ENCODE data around the gene MARVELD2.
A peak's percentile ranks its signal among the peaks of the same experiment; 100 is the strongest.
"Not testable (repeated sequence)": the region's sequence is repeated elsewhere in the genome, so short reads cannot be mapped to it uniquely, and the experiment has no call there.

MARVELD2 gene

DNA sequence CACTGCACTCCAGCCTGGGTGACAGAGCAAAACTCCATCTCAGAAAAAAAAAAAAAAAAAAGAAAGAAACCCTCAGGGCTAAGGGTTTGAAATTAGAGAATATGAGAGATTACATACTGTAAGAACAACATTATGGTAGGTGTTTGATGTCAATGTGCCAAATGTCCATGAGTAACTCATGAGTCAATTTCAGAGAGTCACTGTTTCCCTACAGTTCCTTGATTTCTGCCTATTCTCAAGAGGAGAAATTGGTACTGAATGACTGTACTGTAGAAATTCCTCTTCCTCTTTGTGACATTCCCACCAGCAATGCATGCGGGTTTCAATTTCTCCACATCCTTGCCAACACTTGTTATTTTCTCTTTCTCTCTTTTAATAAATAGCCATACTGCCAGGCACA lies 35.2 kb downstream of the MARVELD2 start:
- DNase-seq = no peak

DNA sequence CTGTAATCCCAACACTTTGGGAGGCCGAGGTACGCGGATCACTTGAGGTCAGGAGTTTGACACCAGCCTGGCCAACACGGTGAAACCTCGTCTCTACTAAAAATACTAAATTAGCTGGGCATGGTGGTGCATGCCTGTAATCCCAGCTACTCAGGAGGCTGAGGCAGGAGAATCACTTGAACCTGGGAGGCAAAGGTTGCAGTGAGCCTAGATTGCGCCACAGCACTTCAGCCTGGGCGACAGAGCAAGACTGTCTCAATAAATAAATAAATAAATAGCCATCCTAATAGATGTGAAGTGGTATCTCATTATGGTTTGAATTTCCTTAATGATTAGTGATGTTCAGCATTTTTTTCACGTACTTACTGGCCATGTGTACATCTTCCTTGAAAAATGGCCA lies 35.6 kb downstream of the MARVELD2 start:
- DNase-seq = not testable (repeated sequence)

DNA sequence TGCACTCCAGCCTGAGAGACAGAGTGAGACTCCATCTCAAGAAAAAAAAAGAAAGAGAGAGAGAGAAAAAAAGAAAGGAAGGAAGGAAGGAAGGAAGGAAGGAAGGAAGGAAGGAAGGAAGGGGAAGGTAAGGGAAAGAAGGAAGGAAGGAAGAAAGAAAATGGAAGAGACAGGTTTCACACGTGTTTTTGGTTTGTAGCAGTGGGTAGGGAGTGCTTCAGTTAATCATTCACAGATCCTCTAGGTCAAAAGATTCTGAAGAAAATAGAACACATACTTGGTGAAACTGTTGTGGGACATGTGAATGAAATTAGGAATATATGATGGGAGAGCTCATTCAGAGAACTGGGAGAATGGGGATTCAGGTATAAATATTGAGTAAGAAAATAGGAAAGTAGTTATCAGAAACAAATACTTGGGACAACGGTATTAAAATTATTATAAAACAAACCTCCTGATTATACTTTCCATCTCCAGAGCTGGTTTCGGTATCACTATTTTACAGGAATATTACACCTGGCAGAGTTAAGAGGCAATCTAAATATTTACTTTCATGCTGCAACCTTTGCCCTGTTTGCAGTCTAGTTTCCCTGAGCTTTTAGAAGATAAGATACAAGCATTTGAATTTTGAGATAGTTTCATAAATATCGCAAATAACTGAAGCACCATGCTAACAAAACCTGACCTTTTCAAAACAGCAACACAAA lies 37.2 kb downstream of the MARVELD2 start:
- DNase-seq = no peak

DNA sequence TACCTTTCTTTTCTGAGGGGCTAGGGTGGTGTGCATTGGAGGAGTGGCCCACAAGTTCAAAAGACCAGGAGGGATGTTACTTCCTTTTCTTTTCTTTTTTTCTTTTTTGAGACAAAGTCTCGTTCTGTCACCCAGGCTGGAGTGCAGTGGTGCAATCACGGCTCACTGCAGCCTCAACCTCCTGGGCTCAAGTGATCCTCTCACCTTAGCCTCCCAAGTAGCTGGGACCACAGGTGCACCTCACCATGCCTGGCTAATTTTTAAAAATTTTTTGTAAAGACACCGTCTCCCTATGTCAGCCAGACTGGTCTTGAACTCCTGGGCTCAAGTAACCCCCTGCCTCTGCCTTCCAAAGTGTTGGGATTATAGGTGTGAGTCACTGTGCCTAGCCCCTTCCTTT lies 38.6 kb downstream of the MARVELD2 start:
- DNase-seq = not testable (repeated sequence)

DNA sequence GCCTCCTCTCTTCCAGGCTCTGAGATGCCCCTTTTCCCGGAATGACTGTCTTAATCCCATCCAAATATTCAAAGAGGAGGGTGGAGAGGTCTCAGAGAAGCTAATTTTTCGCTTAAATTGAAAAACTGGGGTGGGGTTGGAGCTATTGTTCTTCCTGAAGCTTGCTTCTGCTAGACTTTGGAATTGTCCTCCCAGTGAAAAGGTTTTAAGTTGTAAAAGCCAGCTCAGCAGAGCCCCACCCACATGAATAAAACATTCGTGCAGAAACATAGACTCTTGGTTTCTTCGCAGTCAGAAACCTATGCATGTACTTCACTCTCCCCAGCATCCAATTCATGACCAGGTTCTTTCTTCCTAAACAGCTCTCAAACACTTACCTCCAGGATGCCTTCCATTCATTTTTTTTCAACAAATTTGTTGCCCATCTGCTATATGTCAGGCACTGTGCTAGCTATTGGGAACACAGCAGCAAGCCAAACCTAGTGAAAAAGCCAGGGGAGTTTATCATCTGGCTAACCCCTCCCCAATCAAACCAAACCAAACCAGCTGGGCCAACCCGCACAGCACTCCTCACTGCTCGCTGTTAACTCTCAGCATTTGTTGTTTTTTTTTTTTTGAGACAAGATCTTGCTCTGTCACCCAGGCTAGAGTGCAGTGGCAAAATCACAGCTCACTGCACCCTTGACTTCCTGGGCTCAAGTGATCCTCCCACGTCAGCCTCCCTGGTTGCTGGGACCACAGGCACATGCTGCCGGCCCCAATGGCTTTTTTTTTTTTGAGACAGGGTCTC lies 39.7 kb downstream of the MARVELD2 start:
- DNase-seq = no peak

DNA sequence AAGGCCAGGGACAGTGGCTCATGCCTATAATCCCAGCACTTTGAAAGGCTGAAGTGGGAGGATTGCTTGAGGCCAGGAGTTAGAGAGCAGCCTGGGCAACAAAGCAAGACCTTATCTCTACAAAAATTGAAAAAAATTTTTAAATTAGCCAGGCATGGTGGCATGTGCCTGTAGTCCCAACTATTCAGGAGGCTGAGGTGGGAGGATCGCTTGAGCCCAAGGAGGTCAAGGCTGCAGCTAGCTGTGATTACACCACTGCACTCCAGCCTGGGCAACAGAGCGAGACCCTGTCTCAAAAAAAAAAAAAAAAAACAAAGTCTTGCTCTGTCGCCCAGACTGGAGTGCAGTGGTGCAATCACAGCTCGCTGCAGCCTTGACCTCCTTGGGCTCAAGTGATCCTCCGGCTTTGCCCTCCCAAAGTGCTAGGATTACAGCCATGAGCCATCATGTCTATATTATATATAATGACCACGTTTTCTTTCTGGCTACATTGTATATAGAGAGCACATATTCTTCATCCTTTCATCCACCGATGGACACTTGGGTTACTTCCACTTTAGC lies 40.6 kb downstream of the MARVELD2 start:
- not testable (repeated sequence) for DNase-seq

DNA sequence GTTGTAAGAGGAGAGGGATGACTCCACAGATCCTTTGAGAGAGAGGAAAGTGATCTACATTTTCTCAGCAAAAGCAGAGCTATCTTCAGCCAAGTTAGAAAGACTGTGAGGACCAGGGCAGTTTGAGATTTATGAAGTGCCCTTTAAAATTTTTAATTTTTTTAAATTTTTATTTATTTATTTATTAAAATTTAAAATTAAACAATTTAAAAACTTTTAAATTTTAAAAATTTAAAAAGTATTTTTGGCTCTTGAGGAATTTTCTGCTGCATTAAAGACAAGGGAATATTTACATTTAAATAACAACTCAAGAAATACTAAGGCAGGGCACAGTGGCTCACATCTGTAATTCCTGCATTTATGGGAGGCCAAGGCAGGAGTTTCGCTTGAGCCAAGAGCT lies 47.3 kb downstream of the MARVELD2 start:
- no peak for DNase-seq

DNA sequence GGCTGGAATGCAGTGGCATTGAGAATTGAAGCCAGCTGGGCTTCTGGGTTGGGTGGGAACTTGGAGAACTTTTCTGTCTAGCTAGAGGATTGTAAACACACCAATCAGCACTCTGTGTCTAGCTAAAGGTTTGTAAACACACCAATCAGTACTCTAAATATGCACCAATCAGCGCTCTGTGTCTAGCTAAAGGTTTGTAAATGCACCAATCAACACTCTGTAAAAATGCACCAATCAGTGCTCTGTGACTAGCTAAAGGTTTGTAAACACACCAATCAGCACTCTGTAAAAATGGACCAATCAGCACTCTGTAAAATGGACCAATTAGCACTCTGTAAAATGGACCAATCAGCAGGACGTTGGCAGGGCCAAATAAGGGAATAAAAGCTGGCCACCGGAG lies 51.5 kb downstream of the MARVELD2 start:
- DNase-seq = not testable (repeated sequence)

DNA sequence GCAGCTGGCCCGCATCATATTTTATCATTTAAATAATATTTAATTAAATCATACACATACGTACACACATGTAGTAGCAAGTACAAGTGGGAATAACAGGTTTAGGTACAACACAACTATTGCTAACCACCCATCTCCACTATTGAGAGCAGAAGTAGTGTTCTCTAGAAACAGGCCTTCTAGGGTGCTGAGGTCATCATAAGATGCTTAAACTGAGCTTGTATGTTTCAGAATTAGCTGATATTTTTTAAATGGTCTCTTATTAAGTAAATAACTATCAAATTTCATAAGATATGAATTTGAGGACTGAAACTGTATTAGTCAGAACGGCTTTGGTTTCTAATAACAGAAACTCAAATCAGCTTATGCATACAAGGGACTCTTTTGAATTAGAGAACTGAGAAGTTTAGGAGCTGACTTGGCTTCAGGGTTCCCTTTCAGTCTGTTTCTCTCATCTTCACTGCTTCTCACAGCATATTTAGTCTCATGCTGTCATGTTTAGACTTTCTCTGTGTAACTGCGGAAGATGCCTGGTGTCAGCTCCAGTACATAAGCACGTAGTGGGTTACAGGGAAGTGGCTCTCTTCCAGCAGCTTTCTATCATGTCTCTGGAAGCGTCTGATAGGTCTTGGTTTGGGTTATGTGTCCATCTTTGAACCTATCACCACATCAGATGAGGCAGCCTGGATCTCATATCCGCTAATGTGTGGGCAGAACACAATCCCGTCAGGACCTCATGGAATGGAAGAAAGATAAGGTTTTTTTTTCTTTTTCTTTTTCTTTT lies 52.7 kb downstream of the MARVELD2 start:
- no peak for DNase-seq

DNA sequence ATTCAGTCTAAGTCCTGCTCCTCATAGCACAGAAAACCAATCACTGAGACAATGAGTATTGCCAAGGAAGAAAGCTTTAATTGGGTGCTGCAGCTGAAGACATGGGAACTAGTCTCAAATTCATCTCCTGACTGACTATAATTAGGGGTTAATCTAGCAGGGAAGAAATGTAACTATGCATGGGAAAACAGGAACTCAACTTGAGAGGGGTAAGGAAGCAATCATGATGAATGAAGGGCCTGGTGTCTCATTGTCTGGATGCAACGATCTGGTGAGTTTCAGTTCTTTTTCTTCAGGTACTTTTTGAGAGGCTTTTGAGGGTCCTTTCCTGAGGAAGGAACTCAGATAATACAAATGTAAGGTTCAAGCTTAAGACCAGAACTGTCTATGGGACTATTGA lies 53.7 kb downstream of the MARVELD2 start:
- DNase-seq = no peak

DNA sequence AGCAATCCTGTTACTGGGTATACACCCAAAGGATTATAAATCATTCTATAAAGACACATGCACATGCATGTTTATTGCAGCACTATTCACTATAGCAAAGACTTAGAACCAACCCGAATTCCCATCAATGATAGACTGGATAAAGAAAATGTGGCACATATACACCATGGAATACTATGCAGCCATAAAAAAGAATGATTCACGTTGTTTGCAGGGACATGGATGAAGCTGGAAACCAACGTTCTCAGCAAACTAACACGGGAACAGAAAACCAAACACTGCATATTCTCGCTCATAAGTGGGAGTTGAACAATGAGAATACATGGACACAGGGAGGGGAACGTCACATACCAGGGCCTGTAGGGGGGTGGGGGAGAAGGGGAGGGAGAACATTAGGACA lies 56.6 kb downstream of the MARVELD2 start:
- DNase-seq = not testable (repeated sequence)

DNA sequence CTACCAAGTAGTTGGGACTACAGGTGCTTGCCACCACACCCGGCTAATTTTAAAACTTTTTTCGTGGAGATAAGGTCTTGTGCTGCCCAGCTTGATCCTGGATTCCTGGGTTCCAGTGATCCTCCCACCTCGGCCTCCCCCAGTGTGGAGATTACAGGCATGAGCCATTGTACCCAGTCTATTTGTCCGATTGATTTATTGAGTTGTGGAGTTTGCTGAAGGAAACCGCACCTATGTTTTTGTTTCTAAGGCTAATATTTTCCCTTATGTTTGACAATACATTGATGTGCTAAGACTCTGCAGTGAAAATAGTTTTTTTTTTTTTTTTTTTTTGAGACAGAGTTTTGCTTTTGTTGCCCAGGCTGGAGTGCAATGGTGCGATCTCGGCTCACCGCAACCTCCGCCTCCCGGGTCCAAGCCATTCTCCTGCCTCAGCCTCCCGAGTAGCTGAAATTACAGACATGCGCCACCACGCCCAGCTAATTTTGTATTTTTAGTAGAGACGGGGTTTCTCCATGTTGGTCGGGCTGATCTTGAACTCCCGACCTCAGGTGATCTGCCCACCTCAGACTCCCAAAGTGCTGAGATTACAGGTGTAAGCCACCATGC lies 57.7 kb downstream of the MARVELD2 start:
- DNase-seq = not testable (repeated sequence)

DNA sequence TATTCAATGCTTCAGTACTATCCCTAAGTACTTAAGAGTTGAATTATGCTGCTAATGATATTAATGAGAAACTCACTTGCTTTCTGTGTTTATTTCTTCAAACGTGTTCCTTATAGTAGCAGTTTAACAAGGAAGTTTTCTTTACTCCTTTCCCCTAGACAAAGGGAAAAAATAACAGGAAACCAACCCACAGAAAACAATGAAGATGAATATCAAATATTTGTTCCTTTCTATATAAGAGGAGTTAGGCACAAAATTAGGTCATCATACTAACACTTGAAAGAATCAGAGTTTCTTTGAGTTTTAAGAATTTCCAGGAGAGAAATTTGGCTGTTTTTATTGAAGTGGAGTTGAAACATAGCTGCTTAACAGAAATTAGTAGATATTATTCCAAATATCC lies 62.3 kb downstream of the MARVELD2 start:
- no peak for DNase-seq

DNA sequence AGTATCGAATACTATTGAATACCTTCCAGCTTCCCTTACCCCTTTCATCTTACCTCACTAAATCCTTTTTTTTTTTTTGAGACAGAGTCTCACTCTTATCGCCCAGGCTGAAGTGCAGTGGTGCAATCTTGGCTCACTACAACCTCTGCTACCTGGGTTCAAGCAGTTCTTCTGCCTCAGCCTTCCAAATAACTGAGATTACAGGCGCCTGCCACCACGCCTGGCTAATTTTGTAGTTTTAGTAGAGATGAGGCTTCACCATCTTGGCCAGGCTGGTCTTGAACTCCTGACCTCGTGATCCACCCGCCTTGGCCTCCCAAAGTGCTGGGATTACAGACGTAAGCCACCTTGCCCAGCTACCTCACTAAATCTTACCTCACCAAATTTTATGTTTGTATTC lies 63.4 kb downstream of the MARVELD2 start:
- not testable (repeated sequence) for DNase-seq

DNA sequence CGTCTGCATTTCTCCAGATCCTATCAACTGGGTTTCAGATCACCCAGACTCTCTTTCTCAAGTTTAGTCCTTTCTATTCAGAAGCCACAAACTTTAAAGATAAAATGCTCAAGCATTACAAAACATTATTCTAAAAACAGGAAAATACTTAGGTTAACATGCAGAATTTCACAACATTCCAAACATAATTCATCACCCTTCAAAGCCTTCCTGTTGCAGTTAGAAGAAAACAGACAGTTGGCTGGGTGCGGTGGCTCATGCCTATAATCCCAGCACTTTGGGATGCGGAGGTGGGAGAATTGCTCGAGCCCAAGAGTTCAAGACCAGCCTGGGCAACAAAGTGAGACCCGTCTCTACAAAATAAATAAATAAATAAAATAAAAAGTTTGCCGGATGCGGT lies 70.0 kb downstream of the MARVELD2 start:
- no peak for DNase-seq

DNA sequence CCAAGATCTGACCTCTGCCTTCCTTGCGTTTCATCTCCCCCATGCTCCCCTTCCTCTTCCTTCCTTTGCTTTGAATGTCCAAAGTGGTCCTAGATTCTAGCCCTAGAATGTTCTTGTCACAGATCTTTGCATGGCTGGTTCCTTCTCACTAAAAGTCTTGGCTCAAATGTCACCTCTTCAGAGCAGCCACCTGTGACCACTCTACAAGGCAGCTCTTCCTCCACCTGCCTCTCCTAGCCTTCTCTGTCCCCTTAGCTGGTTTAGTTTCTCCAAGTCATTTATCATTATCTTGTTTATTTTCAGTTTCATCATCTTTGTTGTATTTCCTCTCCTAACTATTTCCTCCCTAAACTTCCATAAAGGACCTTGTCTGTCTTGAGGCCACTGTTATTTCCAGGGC lies 70.6 kb downstream of the MARVELD2 start:
- DNase-seq = no peak

DNA sequence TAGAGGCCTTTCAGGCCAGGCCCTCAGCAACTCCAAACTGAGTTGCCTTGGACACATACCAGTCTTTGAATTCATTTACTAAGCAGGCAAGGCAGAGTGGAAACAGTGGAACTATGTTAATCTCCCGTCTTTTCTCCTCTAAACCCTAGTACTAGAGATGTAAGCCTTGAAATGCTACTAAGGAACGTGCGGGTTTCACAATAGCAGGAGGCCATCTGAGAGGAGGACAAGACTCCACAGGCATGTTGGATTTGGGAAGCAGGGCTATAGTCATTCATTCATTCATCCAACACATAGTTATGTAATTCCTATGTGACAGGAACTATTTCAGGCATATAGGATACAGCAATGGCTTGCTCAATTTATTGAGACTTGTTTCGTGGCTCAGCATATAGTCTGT lies 74.3 kb downstream of the MARVELD2 start:
- no peak for DNase-seq

DNA sequence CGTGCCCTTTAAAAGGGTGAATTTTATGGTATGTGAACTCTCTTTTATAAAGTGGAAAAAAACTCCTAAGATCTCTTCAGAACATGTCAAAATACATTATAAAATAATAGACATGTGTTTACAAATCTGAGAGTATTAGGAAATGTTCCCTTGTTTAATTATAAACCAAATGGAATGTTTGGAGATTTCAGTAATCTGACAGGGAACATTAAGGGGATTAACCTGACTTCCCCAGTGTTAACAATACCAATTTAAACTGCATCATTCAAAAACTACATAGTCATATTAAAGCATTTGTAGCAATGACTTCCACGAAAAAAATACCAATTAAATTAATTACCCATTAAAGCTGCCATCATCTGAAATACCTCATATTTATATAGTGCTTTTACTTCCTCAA lies 76.1 kb downstream of the MARVELD2 start:
- no peak for DNase-seq

DNA sequence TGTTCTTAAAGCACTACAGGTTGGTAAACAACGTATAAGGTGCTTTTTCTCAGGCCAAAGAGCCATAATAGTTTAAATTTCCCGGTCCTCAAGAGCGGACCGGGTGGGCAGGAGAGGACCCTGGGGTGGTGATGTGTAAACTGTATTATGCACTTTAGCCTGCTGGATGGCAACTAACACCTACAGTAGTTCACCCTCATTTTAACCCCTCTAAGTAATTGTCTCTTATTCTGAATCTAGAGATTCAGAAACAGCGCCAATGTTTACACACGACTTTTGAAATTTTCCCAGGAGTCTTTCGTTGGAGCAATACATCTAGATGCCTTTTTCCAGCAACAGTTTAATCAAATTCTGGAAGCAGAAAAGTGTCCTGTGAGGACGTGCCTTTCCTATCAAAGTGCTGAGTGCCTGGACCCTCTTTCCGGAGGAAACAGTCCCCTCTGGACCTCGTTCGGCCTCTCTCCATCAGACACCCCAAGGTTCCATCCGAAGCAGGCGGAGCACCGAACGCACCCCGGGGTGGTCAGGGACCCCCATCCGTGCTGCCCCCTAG lies 77.0 kb downstream of the MARVELD2 start:
- no peak for DNase-seq

DNA sequence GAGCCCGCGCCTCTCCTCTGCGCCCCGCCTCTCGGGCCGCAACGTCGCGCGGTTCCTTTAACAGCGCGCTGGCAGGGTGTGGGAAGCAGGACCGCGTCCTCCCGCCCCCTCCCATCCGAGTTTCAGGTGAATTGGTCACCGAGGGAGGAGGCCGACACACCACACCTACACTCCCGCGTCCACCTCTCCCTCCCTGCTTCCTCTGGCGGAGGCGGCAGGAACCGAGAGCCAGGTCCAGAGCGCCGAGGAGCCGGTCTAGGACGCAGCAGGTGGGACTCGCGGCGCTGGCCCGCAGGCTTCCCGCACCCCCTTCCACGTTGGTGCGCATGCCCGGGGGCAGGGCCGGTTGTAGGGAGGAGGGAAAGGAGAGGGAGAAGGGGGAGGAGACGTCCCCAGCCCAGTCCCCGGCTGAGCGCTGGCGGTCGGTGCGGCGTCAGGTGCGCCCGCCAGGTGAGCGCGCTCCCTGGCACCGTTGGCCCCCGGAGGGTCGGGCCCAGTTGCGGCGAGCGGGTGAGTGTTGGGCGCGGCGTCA lies 77.5 kb downstream of the MARVELD2 start, which contains the start of gene OCLN:
OCLN (plus strand) TSS at position 400 of the 532 bp plus-strand sequence. CDS start 11,455 bp downstream, outside the sequence.
- DNase-seq = peak; percentile 63

DNA sequence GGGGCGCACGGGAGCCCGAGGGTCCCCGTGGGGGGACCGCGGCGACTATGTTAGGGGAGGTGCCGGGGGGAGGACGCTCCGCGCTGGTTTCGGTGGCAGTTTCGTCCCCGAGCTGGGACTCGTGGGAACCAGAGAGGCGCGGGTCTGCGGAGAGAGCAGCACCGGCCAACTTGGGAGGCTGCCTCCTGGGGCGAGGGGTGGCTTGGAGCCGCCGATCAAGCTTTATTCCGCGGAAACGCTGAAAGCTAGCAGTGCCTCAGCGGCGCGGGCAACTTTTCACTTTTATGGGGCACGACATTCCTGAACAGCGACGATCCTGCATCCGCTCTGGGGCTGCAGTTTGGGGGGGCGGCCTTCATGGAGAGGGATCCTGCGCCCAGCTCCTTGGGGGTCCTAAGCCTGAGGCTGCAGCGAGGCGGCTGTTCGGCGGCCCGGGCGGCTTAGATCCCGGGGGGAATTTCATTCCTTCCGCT lies 78.0 kb downstream of the MARVELD2 start:
- peak; percentile 15 for DNase-seq
